GM12801 (cell line): ENCODE data around the gene TMEM217.

Experiments used
- CTCF ChIP-seq: IDR thresholded peaks from one replicate; pipeline ENCODE4 v1.5.1; 2011; ENCODE audit warnings: control low read depth; ENCODE audit not compliant: insufficient read length; ENCODE audit errors: extremely low read depth

Gene TMEM217

GRCh38 chr6:37180075-37180474 is 77.9 kb downstream of the TMEM217 start:
- TF ChIP-seq CTCF: no peak

- no peak for TF ChIP-seq CTCF
Observed at GRCh38 chr6:37177935-37178517, 79.9 kb downstream of the TMEM217 start.

GRCh38 chr6:37177077-37177934 is 80.6 kb downstream of the TMEM217 start:
- TF ChIP-seq CTCF: no peak

GRCh38 chr6:37176268-37177076 is 81.5 kb downstream of the TMEM217 start:
- no peak for TF ChIP-seq CTCF

- no peak for TF ChIP-seq CTCF
Observed at GRCh38 chr6:37175332-37176267, 82.3 kb downstream of the TMEM217 start.

GRCh38 chr6:37174515-37175331 is 83.2 kb downstream of the TMEM217 start:
- no peak for TF ChIP-seq CTCF
